Vagina (tissue), 2 donors: ENCODE data around the gene ZC2HC1C. TPM values are rescaled to one million over a fixed set of nuclear protein-coding genes. Genes with fewer than 3 reads are reported as not detected.

Experiments
- DNase-seq, 2 donors: peaks; one replicate each; pipeline ENCODE4 v3.0.0-alpha.2; 2017; ENCODE audit errors: extremely low spot score in 2 of 2
- H3K27ac ChIP-seq: fragments of 200-600 bp; sonication (generic); one replicate; pipeline ENCODE4 v1.5.1; 2019
- H3K27me3 ChIP-seq: fragments of 200-600 bp; sonication (generic); one replicate; pipeline ENCODE4 v1.5.1; 2019
- H3K36me3 ChIP-seq, 2 donors: fragments of 200-600 bp; sonication (generic); one replicate each; pipeline ENCODE4 v1.5.1; 2017 to 2019
- H3K4me1 ChIP-seq: fragments of 200-600 bp; sonication (generic); one replicate; pipeline ENCODE4 v1.5.1; 2019
- H3K4me3 ChIP-seq, 2 donors: fragments of 200-600 bp; sonication (generic); 1 replicate in 1 of 2; 2 replicates in 1 of 2; pipeline ENCODE4 v1.5.1; 2016 to 2019
- H3K9me3 ChIP-seq: fragments of 200-600 bp; sonication (generic); one replicate; pipeline ENCODE4 v1.5.1; 2019
- POLR2A ChIP-seq, 2 donors: fragments of 450-650 bp; IDR thresholded peaks; one replicate each; pipeline ENCODE4 v1.6.1; 2017; ENCODE audit warnings: antibody characterized with exemption in 2 of 2, mild to moderate bottlenecking in 2 of 2, moderate library complexity in 2 of 2
- POLR2AphosphoS5 ChIP-seq, 2 donors: sonication (generic); formaldehyde crosslinking; IDR thresholded peaks; one replicate each; pipeline ENCODE4 v1.9.0; 2017; ENCODE audit warnings: antibody characterized with exemption in 2 of 2, mild to moderate bottlenecking in 2 of 2, low read depth in 1 of 2; ENCODE audit not compliant: insufficient read depth in 1 of 2
- intact Hi-C: fragments of 100-400 bp; cut with DNase I; formaldehyde crosslinking; loops from one replicate; pipeline ENCODE4 v1.15.1; 2023
- total RNA-seq: library from RNA; depleted of rRNA; stranded (reverse); fragments of >200 nt; gene quantifications from one replicate; pipeline ENCODE4 v1.2.3, GENCODE V29; 2016
- TF ChIP-seq, protein P1 (sequence below), 3 experiments: fragments of 450-650 bp in 2 of 3; fragments of 200-600 bp in 1 of 3; sonication (generic) in 1 of 3; IDR thresholded peaks; one replicate each; pipeline ENCODE4 v1.5.1; 2017 to 2019; ENCODE audit warnings: antibody characterized with exemption in 3 of 3, mild to moderate bottlenecking in 2 of 3, moderate library complexity in 2 of 3

The ZC2HC1C gene
- total RNA-seq, 1 donor from 2014 or later, result not detected

DNA sequence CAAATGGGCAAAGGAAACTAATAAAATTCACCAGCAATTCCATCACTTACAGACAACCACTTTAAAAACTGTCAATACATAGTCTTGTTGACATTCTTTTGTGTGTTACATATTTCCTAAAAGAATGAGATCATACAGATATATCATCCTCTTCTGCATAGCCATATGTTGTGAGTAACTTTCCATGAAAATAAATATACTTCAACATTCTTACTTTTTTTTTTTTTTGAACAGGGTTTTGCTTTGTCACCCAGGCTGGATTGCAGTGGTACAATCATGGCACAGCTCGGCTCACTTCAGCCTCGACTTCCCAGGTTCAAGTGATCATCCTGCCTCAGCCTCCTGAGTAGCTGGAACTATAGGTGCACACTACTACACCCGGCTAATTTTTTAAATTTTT, 20.9 kb downstream of the ZC2HC1C start:
- H3K4me1 ChIP-seq, result no peaks in the 10 kb centered on the region
- H3K9me3 ChIP-seq, result no peaks in the 10 kb centered on the region
- intact Hi-C loops, result loop anchor here (5.0 kb wide), 1 partner anchor 138 kb away; no protein-coding TSS in a partner anchor
- no peak for DNase-seq
- H3K36me3 ChIP-seq, result peaks cover 0 to 71% of the 10 kb centered on the region in 2 donors
- H3K4me3 ChIP-seq, result no peak overlapping the region
- TF ChIP-seq, protein P1, sequence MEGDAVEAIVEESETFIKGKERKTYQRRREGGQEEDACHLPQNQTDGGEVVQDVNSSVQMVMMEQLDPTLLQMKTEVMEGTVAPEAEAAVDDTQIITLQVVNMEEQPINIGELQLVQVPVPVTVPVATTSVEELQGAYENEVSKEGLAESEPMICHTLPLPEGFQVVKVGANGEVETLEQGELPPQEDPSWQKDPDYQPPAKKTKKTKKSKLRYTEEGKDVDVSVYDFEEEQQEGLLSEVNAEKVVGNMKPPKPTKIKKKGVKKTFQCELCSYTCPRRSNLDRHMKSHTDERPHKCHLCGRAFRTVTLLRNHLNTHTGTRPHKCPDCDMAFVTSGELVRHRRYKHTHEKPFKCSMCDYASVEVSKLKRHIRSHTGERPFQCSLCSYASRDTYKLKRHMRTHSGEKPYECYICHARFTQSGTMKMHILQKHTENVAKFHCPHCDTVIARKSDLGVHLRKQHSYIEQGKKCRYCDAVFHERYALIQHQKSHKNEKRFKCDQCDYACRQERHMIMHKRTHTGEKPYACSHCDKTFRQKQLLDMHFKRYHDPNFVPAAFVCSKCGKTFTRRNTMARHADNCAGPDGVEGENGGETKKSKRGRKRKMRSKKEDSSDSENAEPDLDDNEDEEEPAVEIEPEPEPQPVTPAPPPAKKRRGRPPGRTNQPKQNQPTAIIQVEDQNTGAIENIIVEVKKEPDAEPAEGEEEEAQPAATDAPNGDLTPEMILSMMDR (IDR thresholded peaks at IDR 0.05), result no peak
- TF ChIP-seq POLR2A (IDR thresholded peaks at IDR 0.05) (no peak), POLR2AphosphoS5 (IDR thresholded peaks at IDR 0.05; ENCODE audit: insufficient read depth in 1 of 2, low read depth in 1 of 2) (no peak)
- no peak overlapping the region for H3K27ac ChIP-seq
- no peaks in the 10 kb centered on the region for H3K27me3 ChIP-seq

DNA sequence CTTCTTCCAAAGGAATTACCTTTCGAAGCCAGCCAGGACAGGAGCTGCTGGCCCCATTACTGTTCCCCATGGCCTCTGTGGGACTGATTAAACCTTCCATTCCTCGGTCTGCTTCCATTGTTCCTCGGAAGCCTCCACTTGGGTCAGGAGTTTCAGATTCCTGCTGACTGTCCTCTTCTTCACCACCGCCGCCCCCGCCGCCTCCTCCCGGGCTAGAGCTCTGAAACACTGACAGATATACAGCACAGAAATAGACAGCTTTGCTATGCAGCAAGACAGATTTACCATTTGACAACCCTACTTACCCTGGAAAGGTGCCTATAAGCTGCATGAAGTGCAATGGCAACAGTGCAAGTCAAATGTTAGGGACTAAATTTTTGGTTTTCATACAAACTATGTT, 21.8 kb downstream of the ZC2HC1C start:
- H3K36me3 ChIP-seq, result peaks cover 0 to 71% of the 10 kb centered on the region in 2 donors
- H3K27ac ChIP-seq, result no peak overlapping the region
- TF ChIP-seq, protein P1 (IDR thresholded peaks at IDR 0.05), result no peak
- TF ChIP-seq POLR2AphosphoS5 (IDR thresholded peaks at IDR 0.05; ENCODE audit: insufficient read depth in 1 of 2, low read depth in 1 of 2) (no peak), POLR2A (IDR thresholded peaks at IDR 0.05) (no peak)
- H3K27me3 ChIP-seq, result no peaks in the 10 kb centered on the region
- DNase-seq, result no peak
- no peaks in the 10 kb centered on the region for H3K9me3 ChIP-seq
- H3K4me1 ChIP-seq, result no peaks in the 10 kb centered on the region
- no peak overlapping the region for H3K4me3 ChIP-seq
- intact Hi-C loops, result loop anchor here (5.0 kb wide), 1 partner anchor 139 kb away; no protein-coding TSS in a partner anchor

DNA sequence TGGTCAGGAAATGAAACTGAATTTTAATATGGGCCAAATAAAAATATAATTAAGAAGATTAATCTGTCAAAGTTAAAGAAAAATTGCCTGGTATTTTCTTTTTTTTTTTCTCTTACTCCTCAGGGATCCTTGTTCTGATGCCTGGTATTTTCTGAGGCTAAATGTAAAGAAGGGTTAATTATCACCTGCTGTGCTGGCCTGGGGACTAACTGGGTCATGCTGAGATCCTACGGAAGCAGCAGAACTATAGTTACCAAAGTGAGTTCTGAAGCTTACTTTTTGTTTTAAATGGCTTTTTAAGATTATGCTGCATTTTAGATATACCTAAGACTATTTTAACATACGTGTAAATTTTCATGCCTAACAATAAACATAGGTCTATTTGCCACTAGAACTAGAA, 23.3 kb downstream of the ZC2HC1C start:
- no peaks in the 10 kb centered on the region for H3K4me1 ChIP-seq
- H3K36me3 ChIP-seq, result peaks cover 0 to 72% of the 10 kb centered on the region in 2 donors
- intact Hi-C loops, result loop anchor here (5.0 kb wide), 1 partner anchor 140 kb away; no protein-coding TSS in a partner anchor
- no peak overlapping the region for H3K27ac ChIP-seq
- no peak overlapping the region for H3K4me3 ChIP-seq
- DNase-seq, result no peak
- TF ChIP-seq POLR2A (IDR thresholded peaks at IDR 0.05), result no peak
- no peak for TF ChIP-seq POLR2AphosphoS5 (IDR thresholded peaks at IDR 0.05; ENCODE audit: insufficient read depth in 1 of 2, low read depth in 1 of 2)
- TF ChIP-seq, protein P1 (IDR thresholded peaks at IDR 0.05), result no peak
- H3K27me3 ChIP-seq, result no peaks in the 10 kb centered on the region
- no peaks in the 10 kb centered on the region for H3K9me3 ChIP-seq

DNA sequence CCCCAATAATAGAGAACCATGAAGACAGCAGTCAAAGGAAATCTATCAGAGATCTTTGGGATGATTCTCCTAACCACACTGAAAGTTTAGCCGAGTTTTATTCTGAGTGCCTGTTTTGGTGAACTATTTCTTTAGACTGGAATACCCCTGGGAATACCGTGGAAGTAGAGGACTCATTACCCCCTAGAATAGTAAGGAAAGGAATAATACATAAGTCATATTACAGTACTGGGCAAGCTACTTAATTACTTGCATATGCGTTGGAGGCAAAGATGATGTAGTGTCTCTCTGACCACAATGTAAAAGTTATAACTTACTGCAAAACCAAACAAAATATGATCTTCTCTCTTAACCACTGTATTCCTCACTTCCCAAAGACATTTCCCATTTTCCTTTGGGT, 25.5 kb downstream of the ZC2HC1C start:
- intact Hi-C loops, result loop anchor here (5.0 kb wide), 1 partner anchor 143 kb away; no protein-coding TSS in a partner anchor
- H3K36me3 ChIP-seq, result peaks cover 0 to 85% of the 10 kb centered on the region in 2 donors
- TF ChIP-seq, protein P1 (IDR thresholded peaks at IDR 0.05), result no peak
- TF ChIP-seq POLR2AphosphoS5 (IDR thresholded peaks at IDR 0.05; ENCODE audit: insufficient read depth in 1 of 2, low read depth in 1 of 2) (no peak), POLR2A (IDR thresholded peaks at IDR 0.05) (no peak)

DNA sequence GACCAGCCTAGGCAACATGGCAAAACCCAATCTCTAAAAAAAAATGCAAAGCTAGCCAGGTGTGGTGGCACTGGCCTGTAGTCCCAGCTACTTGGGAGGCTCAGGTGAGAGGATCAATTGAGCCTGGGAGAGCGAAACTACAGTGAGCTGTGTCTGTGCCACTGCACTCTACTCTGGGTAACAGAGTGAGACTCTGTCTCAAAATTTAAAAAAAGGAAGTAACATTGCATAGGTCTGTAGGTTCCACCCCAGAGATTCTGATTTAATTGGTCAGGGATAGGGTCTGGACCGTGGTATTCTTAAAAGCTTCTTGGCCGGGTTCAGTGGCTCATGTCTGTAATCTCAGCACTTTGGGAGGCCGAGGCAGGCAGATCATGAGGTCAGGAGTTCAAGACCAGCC, 26.2 kb downstream of the ZC2HC1C start:
- no peak overlapping the region for H3K4me3 ChIP-seq
- H3K36me3 ChIP-seq, result peaks cover 0 to 90% of the 10 kb centered on the region in 2 donors
- no peaks in the 10 kb centered on the region for H3K9me3 ChIP-seq
- no peak for DNase-seq
- TF ChIP-seq POLR2A (IDR thresholded peaks at IDR 0.05) (no peak), POLR2AphosphoS5 (IDR thresholded peaks at IDR 0.05; ENCODE audit: insufficient read depth in 1 of 2, low read depth in 1 of 2) (no peak)
- TF ChIP-seq, protein P1 (IDR thresholded peaks at IDR 0.05), result no peak
- intact Hi-C loops, result no loop called here
- no peak overlapping the region for H3K27ac ChIP-seq
- H3K4me1 ChIP-seq, result no peaks in the 10 kb centered on the region
- no peaks in the 10 kb centered on the region for H3K27me3 ChIP-seq

More for the DNA sequence above, 25.5 kb downstream of the ZC2HC1C start:
- H3K4me3 ChIP-seq, result no peak overlapping the region
- H3K4me1 ChIP-seq, result no peaks in the 10 kb centered on the region
- DNase-seq, result no peak
- H3K9me3 ChIP-seq, result no peaks in the 10 kb centered on the region
- H3K27ac ChIP-seq, result no peak overlapping the region
- H3K27me3 ChIP-seq, result no peaks in the 10 kb centered on the region
